NCI-H446 treated with DMSO at 0.1 percent for 48 hours (cell line): ENCODE data around the gene ST8SIA1.
"Not testable (repeated sequence)": the region's sequence is repeated elsewhere in the genome, so short reads cannot be mapped to it uniquely, and the experiment has no call there.

Experiments
- DNase-seq: peaks from one replicate; lab custom pipeline; 2025; lab: John Stamatoyannopoulos, UW

The ST8SIA1 gene

DNA sequence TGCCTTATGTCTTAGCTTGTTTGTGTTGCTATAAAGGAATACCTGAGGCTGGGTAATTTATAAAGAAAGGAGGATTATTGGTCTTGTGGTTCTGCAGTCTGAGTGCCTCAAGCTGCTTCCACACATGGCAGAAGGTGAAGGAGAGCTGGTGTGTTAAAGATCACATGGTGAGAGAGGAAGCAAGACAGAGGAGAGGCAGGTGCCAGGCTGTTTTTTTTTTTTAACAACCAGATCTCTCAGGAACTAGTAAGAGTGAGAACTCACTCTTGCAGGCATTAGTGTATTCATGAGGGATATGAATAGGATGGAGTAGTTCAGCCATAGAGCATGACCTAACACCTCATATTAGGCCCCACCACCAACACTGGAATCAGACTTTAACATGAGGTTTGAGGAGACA, 165.1 kb downstream of the ST8SIA1 start:
- DNase-seq = no peak

DNA sequence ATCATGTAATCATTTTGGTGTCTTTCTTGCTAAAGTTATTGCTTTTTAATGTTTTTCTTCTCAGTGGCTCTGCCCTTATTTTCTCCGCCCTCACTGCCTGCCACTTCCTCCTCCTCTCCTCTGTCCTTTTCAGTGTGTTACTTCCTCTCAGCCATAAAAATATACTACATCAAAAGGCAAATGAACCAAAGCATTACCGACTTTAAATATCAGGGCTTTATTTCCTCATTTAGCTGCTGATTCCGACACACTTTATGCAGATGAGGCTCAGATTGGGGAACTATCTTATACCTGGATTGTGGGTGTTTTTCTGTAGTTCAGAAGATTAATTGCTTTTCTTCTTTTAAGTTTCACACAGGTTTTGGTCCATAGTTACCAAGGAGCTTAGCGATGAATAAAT, 170.4 kb downstream of the ST8SIA1 start:
- DNase-seq = no peak

DNA sequence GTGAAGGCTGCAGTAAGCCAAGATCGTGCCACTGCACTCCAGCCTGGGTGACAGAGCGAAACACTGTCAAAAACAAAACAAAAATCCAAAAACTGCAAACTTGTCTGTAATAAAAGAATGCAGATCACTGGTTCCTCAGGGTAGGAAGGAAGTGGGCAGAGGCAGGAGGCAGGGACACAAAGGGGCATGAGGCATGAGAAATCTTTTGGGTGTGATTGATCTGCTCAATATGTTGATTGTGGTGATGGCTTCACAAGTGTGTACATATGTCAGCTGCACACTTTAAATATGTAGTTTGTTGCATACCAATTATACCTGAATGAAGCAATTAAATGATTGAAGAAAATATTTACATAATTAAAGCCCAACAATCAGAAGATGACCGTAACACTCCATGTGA, 170.9 kb downstream of the ST8SIA1 start:
- DNase-seq = no peak

DNA sequence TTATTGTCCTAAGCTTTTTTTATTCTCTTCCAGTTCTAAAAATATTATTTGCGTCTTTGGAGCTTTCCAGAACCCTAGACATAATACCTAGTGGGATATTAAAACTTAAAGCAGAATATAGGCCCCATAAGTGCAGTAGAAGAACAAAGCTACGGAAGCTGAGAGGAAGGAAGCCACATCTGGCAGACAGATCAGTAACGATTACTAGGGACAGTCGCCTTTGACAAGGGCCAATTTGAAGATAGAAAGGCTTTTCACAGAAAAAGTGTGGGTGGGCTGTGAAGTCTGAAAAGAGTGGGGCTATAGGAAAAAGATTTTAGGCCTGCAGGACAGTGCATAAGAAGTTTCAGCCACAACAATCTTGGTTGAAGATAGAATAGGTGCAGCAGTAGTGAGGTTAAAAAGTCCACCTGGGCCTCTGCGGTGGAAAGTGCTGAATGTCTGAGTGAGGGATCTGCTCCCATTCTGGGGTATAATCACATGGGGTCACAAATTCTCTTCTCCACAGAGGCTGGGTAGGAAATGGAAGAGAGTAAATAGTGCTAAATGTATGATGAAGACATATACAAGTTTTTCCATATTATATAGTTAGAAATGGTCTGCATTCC, 174.0 kb downstream of the ST8SIA1 start:
- DNase-seq = no peak

DNA sequence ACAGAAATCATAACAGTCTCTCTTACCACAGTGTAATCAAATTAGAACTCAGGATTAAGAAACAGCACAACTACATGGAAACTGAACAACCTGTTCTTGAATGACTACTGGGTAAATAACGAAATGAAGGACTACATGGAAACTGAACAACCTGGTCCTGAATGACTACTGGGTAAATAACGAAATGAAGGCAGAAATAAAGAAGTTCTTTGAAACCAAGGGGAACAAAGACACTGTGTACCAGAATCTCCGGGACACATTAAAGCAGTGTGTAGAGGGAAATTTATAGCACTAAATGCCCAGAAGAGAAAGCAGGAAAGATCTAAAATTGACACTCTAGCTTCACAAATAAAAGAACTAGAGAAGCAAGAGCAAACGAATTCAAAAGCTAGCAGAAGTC, 185.2 kb downstream of the ST8SIA1 start:
- not testable (repeated sequence) for DNase-seq

DNA sequence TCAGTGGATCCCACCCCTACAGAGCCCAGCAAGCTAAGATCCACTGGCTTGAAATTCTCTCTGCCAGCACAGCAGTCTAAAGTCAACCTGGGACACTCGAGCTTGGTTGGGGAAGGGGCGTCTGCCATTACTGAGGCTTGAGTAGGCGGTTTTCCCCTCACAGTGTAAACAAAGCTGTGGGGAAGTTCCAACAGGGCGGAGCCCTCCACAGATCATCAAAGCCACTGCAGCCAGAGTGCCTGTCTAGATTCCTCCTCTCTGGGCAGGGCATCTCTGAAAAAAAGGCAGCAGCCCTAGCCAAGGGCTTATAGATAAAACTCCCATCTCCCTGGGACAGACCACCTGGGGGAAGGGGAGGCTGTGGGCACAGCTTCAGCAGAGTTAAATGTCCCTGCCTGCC, 187.8 kb downstream of the ST8SIA1 start:
- DNase-seq = not testable (repeated sequence)
